HG03159 (cell line): ENCODE data around the gene LDB3.

Experiments
- ATAC-seq: cut with Tn5 transposase; IDR thresholded peaks from one replicate; pipeline ENCODE4 v1.9.1; 2021; ENCODE audit warnings: mild to moderate bottlenecking, moderate library complexity; ENCODE audit not compliant: unreplicated experiment

Gene LDB3

GRCh38 chr10:86684331-86685097, 16.2 kb downstream of the LDB3 start:
- ATAC-seq: no peak

- no peak for ATAC-seq
These were observed 17.1 kb downstream of the LDB3 start for GRCh38 chr10:86685416-86685815.

GRCh38 chr10:86685893-86686632, 17.8 kb downstream of the LDB3 start:
- ATAC-seq: no peak

GRCh38 chr10:86686972-86687371, 18.7 kb downstream of the LDB3 start:
- ATAC-seq: no peak

- no peak for ATAC-seq
These were observed 19.4 kb downstream of the LDB3 start for GRCh38 chr10:86687750-86688149.

- peak; percentile 81 for ATAC-seq
These were observed 20.1 kb downstream of the LDB3 start for GRCh38 chr10:86688398-86688921.

- ATAC-seq: no peak
These were observed 20.8 kb downstream of the LDB3 start for GRCh38 chr10:86689146-86689545.

- no peak for ATAC-seq
These were observed 21.9 kb downstream of the LDB3 start for GRCh38 chr10:86690231-86690630.

GRCh38 chr10:86690657-86691084, 22.4 kb downstream of the LDB3 start:
- no peak for ATAC-seq

GRCh38 chr10:86691333-86692022, 23.2 kb downstream of the LDB3 start:
- ATAC-seq: no peak

- no peak for ATAC-seq
These were observed 23.8 kb downstream of the LDB3 start for GRCh38 chr10:86692023-86692514.

- ATAC-seq: no peak
These were observed 24.4 kb downstream of the LDB3 start for GRCh38 chr10:86692664-86693063.

GRCh38 chr10:86693275-86693674, 25.0 kb downstream of the LDB3 start:
- ATAC-seq: no peak

- no peak for ATAC-seq
These were observed 25.5 kb downstream of the LDB3 start for GRCh38 chr10:86693721-86694369.

- no peak for ATAC-seq
These were observed 30.1 kb downstream of the LDB3 start for GRCh38 chr10:86698207-86698940.

GRCh38 chr10:86699125-86699524, 30.8 kb downstream of the LDB3 start:
- ATAC-seq: no peak

- no peak for ATAC-seq
These were observed 31.2 kb downstream of the LDB3 start for GRCh38 chr10:86699541-86699940.

GRCh38 chr10:86699991-86700840, 31.9 kb downstream of the LDB3 start:
- ATAC-seq: no peak
